ENCODE results near the gene CREB3L4. TPM values are rescaled to one million over a fixed set of nuclear protein-coding genes. Genes with fewer than 3 reads are reported as not detected.

The CREB3L4 gene, protein sequence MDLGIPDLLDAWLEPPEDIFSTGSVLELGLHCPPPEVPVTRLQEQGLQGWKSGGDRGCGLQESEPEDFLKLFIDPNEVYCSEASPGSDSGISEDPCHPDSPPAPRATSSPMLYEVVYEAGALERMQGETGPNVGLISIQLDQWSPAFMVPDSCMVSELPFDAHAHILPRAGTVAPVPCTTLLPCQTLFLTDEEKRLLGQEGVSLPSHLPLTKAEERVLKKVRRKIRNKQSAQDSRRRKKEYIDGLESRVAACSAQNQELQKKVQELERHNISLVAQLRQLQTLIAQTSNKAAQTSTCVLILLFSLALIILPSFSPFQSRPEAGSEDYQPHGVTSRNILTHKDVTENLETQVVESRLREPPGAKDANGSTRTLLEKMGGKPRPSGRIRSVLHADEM
- 1 to 10 TPM; 6.9 to 7.9 TPM for total RNA-seq

DNA sequence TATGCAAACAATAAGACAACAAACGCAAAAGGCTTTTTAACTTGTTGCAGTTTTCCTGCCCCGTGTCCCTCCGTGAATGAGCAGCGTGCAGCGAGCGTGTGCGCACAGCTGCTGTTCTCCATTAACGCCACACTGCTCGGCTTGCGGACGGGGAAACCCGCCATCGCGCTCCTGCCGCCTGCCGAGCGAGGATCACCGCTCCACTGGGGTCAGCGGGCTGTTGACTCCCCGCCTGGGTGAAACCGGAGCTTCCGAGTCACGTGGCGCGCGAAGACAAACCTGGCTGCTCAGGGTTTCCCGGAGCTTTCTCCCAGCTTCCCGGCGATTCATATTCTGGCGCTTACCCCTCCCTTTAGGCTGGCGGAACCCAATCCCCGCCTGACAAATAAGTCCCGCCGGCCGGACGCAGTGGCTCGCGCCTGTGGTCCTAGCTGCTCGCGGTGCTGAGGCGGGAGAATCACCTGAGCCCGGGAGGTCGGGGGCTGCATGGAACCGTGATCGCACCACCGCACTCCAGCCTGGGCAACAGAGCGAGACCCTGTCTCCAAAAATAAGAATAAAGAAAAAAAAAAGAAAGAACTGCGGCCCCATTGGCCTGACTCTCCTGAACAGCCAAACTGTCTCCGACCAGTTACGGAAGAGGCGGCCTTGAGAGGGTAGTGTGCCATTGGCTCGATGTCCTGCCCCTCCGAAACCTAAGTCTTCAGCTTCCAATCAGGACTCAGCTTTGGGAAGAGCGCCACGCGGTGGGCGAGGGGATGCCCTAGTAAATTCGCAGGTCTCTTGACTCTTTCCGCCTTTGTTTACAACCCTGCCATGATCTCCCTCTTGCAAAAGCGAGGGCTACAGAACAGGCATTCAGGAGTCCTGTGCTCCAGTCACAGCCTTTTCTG is at the start of gene CREB3L4:
Gene CREB3L4, plus strand, starts transcription at position 796 of the 893 bp plus-strand sequence. CDS start 624 bp downstream, outside the sequence.
- Mint-ChIP-seq H3K36me3 (ENCODE audit: low read depth) (peaks cover 4% of the 10 kb centered on the region), H3K27ac (peak within 1 kb of the TSS; percentile 95), H3K27me3 (no peaks in the 10 kb centered on the region), H3K9me3 (no peaks in the 10 kb centered on the region), H3K4me3 (peak within 1 kb of the TSS; percentile 88), H3K4me1 (peaks cover 62% of the 10 kb centered on the region)
- DNase-seq = peak; percentile 90
- ChIA-PET CTCF (interaction anchor here (0.6 to 3.5 kb wide), 18 partner anchors 9 to 296 kb away, joined by 3 to 25 read pairs (median 3); partner anchors contain the start of genes CRTC2, DENND4B, ILF2 and JTB), POLR2A (interaction anchor here (0.6 to 1.7 kb wide), 6 partner anchors 9 to 196 kb away, joined by 3 to 9 read pairs (median 5); partner anchors contain the start of genes CRTC2, JTB and RPS27)

DNA sequence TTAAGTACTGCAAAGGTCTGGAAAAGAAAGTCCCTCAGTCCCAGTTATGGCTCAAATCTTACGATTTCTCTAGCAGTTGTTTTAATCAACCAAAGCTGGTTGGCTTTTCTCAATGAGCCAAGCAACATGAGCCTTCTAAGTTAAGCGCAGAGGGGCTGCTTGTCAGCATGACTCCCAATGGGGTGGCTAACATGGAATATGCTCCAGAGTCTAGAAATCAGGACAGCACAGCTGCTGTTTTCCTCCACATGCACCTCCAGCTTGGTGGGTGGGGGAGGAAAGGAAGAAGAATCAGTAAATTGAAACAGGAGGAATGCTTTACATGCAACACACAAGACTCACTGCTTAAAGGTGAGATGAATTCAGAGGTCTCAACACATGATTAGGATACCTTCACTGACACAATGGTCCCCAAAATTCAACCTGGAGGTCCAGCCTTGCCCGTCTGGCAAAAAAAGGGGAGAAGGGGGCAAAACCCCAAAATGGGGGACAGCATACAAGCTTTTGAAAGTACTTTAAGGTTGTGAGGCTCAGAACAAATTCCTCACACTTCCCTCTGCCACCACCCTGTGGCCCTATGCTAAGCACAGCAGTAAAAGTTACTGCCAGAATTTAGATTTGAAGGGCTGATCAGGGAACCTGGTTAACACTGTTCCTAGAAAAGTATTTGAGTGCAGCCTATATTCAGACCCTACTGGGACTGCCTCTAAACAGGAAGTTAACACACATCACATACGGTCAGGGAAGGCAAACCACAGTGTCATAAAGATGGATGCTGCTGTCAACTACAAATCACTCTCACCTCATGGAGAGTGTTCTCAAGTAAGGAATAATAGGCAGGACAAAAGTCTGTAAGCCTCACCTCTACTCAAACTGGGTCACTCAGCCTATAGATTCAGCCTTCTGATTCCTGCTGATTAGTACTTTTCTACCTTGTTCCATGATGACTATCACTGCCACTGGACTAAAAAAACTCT is 47.5 kb upstream of the CREB3L4 start:
- Mint-ChIP-seq H3K9me3 (no peaks in the 10 kb centered on the region), H3K27ac (peak overlapping the region; percentile 87), H3K27me3 (no peaks in the 10 kb centered on the region), H3K4me1 (peaks cover 51% of the 10 kb centered on the region), H3K36me3 (ENCODE audit: low read depth) (peaks cover 13% of the 10 kb centered on the region), H3K4me3 (peak overlapping the region; percentile 95)
- peak; percentile 41 for DNase-seq
- ChIA-PET CTCF (interaction anchor here (0.7 to 2.0 kb wide), 3 partner anchors 20 to 113 kb away, joined by 3 to 6 read pairs (median 4); partner anchors contain the start of gene RAB13), POLR2A (no interaction called here)

DNA sequence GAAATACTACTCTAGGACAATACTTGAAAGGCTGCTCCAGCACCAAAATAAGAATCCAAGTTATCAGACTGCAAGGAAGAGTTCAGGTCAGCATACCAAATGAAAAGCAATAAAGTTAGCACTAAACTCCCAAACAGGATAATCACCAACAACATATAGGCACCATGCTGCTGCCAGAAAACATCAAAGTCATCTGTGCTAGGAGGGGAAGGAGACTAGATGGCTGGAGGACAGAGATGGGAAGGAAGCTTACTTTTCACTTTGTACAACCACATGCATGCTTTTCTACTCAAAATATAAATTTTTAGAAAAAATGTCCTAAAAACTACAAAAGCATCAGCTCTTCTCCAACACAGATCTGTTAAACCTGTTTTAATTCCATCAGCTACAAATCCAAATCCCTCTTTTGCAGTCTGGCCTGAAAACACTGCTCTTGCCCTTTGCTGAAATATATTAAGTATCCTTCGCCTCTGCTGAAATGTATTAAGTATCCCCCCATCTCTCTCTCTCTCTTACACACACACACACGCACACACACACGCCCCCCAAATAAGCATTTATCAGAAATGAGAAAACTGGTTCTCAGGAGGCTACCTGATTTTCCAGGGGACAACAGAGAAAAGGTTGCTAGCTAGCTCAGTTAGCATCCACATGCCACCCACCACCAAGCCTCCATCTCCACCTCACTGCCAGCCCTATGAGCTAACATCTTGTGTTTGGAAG is 46.5 kb upstream of the CREB3L4 start:
- Mint-ChIP-seq H3K27ac (peak overlapping the region; percentile 87), H3K4me1 (peaks cover 48% of the 10 kb centered on the region), H3K4me3 (peak overlapping the region; percentile 95), H3K27me3 (no peaks in the 10 kb centered on the region), H3K36me3 (ENCODE audit: low read depth) (peaks cover 10% of the 10 kb centered on the region), H3K9me3 (no peaks in the 10 kb centered on the region)
- ChIA-PET CTCF (interaction anchor here (0.6 to 3.3 kb wide), 9 partner anchors 9 to 414 kb away, joined by 3 to 20 read pairs (median 3); partner anchors contain the start of gene DENND4B), POLR2A (interaction anchor here (0.6 to 1.2 kb wide), 3 partner anchors 35 to 1034 kb away, joined by 3 read pairs; partner anchors contain the start of genes PBXIP1 and RPS27)
- no peak for DNase-seq

DNA sequence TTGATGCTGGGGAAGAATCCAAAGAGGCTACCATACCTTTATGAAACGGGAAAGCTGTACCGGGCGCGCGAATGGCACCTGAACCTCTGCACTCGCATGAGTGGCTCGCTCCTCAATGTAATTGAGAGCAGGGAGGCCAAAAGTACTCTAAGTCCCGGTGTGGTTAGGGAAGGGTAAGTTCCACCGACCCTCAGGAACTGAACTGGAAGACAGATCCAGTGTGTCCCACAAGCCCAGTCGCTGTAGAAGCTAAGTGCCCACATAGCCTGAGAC is 46.0 kb upstream of the CREB3L4 start:
- no peaks in the 10 kb centered on the region for H3K9me3 Mint-ChIP-seq
- H3K36me3 Mint-ChIP-seq (ENCODE audit: low read depth) = peaks cover 9% of the 10 kb centered on the region
- ChIA-PET POLR2A (interaction anchor here (0.6 to 1.2 kb wide), 3 partner anchors 34 to 69 kb away, joined by 3 read pairs; partner anchors contain the start of genes JTB and RPS27), CTCF (interaction anchor here (0.6 to 3.3 kb wide), 8 partner anchors 9 to 413 kb away, joined by 3 to 20 read pairs (median 4); partner anchors contain the start of gene DENND4B)
- peak overlapping the region; percentile 95 for H3K4me3 Mint-ChIP-seq
- no peaks in the 10 kb centered on the region for H3K27me3 Mint-ChIP-seq
- peak; percentile 20 for DNase-seq
- H3K4me1 Mint-ChIP-seq = peaks cover 47% of the 10 kb centered on the region
- H3K27ac Mint-ChIP-seq = peak overlapping the region; percentile 87

DNA sequence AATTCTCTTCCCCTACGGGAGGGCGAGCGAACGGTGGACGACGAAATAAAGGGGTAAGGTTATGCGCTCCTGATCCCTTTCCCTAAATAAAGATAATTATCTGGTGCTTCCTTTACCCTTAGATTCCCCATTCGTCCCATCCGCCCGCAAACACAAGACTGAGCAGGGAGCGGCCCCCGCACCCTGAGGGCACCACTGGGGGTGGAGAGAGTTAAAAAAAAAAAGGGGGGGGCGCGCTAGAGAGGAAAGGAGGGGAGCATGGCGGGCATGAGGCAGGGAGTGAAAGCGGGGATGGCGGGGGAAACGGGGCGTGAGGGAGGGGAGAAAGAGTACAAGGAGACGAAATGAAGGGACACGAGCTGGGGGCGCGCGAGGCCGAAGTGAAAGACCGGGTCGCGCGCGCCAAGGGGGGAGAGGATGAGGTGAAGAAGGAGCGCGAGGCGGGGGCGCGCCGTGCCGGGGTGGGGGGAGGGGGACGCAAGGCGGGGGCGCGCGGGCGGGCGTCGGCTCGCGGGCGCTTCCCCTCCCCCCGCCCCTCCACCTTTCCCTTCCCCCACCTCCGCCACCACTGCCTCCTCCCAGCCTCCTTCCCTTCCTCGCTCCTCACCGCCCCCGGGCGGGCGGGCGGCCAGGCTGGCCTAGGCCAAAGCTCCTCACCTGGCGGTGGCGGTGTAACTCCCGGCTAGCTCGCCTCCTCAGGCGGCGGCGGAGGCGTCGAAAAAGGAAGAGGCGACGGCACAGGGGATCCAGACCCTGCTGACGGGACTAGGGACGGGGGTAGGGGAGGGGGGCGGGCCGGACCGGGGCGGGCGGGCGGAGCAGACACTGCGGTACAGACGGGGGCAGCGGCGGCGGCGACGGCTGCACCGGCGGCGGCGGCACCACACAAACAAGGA is 45.4 kb upstream of the CREB3L4 start:
- peak overlapping the region; percentile 95 for H3K4me3 Mint-ChIP-seq
- ChIA-PET CTCF (interaction anchor here (0.6 to 3.3 kb wide), 16 partner anchors 9 to 412 kb away, joined by 3 to 20 read pairs (median 3); partner anchors contain the start of gene DENND4B), POLR2A (interaction anchor here (0.6 to 1.2 kb wide), 5 partner anchors 23 to 80 kb away, joined by 3 read pairs; partner anchors contain the start of genes JTB and RPS27)
- no peaks in the 10 kb centered on the region for H3K9me3 Mint-ChIP-seq
- peak; percentile 60 for DNase-seq
- H3K4me1 Mint-ChIP-seq = peaks cover 47% of the 10 kb centered on the region
- peak overlapping the region; percentile 95 for H3K27ac Mint-ChIP-seq
- H3K36me3 Mint-ChIP-seq (ENCODE audit: low read depth) = peaks cover 9% of the 10 kb centered on the region
- no peaks in the 10 kb centered on the region for H3K27me3 Mint-ChIP-seq

DNA sequence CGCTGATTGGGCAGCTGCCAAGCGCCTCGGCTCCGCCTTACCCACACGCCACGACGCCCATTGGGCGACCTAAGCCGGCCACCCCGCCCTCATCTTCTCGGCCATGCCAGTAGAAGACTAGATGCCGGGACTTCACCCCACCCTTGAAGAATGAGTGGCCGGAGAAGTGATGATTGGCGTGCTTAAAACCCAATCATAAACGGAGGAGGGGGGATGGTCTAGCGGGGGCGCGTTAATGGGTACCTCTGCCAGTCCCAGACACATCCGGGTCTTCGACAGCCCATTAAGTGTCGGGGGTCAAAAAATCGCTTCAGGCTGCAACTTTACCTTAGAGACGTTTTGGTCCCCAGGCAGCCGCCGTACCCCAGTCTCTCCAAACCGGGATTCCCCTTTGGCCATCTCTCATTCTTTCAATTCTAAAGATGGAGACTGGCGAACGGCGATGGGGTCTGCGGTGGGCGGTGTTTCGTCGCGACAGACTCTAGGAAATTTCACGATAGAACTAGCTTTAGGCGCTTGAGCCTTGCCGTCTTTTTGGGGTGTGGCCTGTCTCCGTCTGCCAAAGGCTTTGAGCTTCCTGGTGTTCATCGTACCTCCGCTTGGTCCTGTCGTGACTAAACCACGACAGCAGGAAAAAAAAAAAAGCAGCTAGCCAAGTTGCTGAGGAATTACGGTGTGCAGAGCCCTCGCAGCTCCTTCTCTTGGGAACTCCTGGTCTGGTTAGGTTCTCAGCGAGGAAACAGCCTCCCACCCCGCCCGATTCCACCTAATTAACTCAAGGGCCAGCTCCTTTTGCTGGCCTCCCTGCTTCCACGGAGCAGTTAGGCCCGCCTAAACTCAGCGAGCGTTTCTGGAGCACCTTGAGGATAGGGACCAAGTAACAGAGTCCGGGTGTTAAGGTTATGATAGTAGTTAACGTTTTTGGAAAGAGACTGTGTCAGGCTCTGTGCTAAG is 44.5 kb upstream of the CREB3L4 start, which contains the start of gene GATAD2B:
Gene GATAD2B, minus strand, starts transcription at position 1 of the 954 bp plus-strand sequence. CDS start 94,625 bp downstream, outside the sequence.
- Mint-ChIP-seq H3K9me3 (no peaks in the 10 kb centered on the region), H3K27me3 (no peaks in the 10 kb centered on the region), H3K27ac (peak within 1 kb of the TSS; percentile 95), H3K4me1 (peaks cover 42% of the 10 kb centered on the region), H3K36me3 (ENCODE audit: low read depth) (peaks cover 2% of the 10 kb centered on the region), H3K4me3 (peak within 1 kb of the TSS; percentile 95)
- POLR2A ChIA-PET = interaction anchor here (0.6 to 0.7 kb wide), 2 partner anchors 22 to 81 kb away, joined by 3 read pairs; no protein-coding TSS in a partner anchor
- CTCF ChIA-PET = interaction anchor here (0.5 to 3.3 kb wide), 12 partner anchors 10 to 449 kb away, joined by 3 to 20 read pairs (median 3); partner anchors contain the start of gene DENND4B
- DNase-seq = peak; percentile 100

DNA sequence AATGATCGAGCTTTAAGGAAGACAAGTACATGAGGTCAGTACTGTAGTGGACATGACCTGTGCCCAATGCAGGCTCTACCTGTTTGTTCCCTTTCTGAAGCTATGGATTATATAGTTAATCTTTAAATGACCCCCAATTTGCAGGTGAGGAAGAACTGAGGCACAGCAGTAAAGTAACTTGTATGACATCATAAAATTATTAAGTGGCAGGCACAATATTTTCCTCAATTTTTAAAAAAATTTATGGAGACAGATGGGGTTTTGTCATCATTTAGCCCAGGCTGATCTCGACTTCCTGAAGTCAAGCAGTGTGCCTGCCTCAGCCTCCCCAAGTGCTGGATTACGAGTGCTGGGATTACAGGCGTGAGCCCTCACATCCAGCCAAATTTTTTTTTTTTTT is 41.3 kb upstream of the CREB3L4 start:
- Mint-ChIP-seq H3K27me3 (no peaks in the 10 kb centered on the region), H3K27ac (no peak overlapping the region), H3K4me3 (no peak overlapping the region), H3K4me1 (peaks cover 22% of the 10 kb centered on the region), H3K9me3 (no peaks in the 10 kb centered on the region), H3K36me3 (ENCODE audit: low read depth) (peaks cover 6% of the 10 kb centered on the region)
- CTCF ChIA-PET = no interaction called here
- DNase-seq = no peak
- POLR2A ChIA-PET = interaction anchor here (0.7 kb wide), 1 partner anchor 100 kb away, joined by 8 read pairs; no protein-coding TSS in a partner anchor

DNA sequence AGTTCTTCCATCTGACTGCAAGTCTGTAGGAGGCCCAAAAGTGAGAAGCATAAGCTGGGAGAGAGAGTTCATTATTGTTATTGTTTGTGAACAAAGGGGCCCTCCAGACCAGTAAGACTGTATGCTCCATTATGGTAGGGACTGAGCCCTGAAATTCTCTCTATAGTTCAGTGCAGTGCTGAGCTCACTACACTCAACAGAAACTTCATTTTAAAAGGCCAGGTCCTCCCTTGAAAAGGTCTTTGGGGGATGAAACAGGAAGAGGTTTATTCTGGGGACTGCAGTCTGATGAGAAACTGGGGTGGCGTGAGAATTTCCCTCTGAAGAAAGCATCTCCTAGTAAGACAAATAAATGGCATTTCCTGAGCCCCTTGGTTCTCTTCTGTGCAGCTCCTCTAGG is 39.5 kb upstream of the CREB3L4 start:
- Mint-ChIP-seq H3K27me3 (no peaks in the 10 kb centered on the region), H3K9me3 (no peaks in the 10 kb centered on the region), H3K36me3 (ENCODE audit: low read depth) (peaks cover 12% of the 10 kb centered on the region), H3K27ac (peak overlapping the region; percentile 1), H3K4me1 (peaks cover 20% of the 10 kb centered on the region), H3K4me3 (no peak overlapping the region)
- CTCF ChIA-PET = interaction anchor here (1.3 to 3.8 kb wide), 2 partner anchors 9 to 17 kb away, joined by 3 to 21 read pairs; partner anchors contain the start of gene DENND4B
- POLR2A ChIA-PET = no interaction called here
- DNase-seq = no peak

DNA sequence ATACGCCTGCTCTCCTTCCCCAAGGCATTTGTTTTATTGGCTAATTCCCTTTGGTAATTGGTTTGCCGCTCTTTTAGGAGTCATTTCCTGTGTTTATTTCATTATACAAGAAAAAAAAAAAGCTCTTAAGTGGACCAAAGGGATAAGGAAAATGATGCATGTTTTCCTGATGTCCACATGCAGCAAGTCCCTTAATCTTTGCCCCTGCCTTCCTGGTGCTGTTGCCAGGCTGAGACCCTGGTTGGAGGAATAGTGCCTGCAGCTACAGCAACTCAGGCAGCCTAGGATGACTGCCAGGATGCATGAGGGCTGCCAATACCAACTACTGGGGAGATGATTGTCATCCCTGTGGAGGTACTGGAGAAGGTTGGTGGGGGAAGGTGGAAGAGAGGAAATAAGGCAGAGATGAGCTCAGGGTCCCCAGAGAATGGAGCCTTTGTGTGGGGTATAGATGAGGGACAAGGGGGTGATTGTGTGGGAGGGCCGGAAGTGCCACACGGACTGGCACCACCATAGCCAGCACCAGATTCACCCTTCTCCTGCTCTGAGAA is 38.8 kb upstream of the CREB3L4 start:
- Mint-ChIP-seq H3K27me3 (no peaks in the 10 kb centered on the region), H3K36me3 (ENCODE audit: low read depth) (peaks cover 12% of the 10 kb centered on the region), H3K27ac (peak overlapping the region; percentile 60), H3K9me3 (no peaks in the 10 kb centered on the region), H3K4me1 (peaks cover 17% of the 10 kb centered on the region), H3K4me3 (no peak overlapping the region)
- DNase-seq = no peak
- POLR2A ChIA-PET = no interaction called here
- CTCF ChIA-PET = interaction anchor here (1.3 to 3.8 kb wide), 3 partner anchors 9 to 27 kb away, joined by 3 to 21 read pairs (median 3); partner anchors contain the start of gene DENND4B

Measured in activated CD4-positive, alpha-beta T cell treated with anti-CD3 and anti-CD28 coated beads, Interleukin-2, amount 10 ng/mL, durations not matched to agents 7 days and 5 days (primary cell).